ENCODE results near the gene GET3.
A peak's percentile ranks its signal among the peaks of the same experiment; 100 is the strongest.

GRCh38 chr19:12696366-12697335 is 40.6 kb upstream of the GET3 start, which contains the start of gene FBXW9:
- TF ChIP-seq CTCF (conservative IDR thresholded peaks at IDR 0.05) (no peak), ZFX (IDR thresholded peaks at IDR 0.05) (peak; percentile 45; the same call in 1 of the 2 replicates)

Measured in C4-2B (cell line).